Measurements from ENCODE around the gene SMC5.

The SMC5 gene

GRCh38 chr9:70258692-70259511 lies at the start of gene SMC5:
Gene SMC5 (plus strand): TSS chr9:70258978. CDS start chr9:70259079, 101 bp downstream.
- no peaks in the 10 kb centered on the region for H3K9me3 ChIP-seq (ENCODE audit: insufficient read depth, low read length)
- TF ChIP-seq ZNF274 (IDR thresholded peaks at IDR 0.05; ENCODE audit: low read depth, low read length), result no peak
- TF ChIP-seq SUZ12 (IDR thresholded peaks at IDR 0.05; ENCODE audit: extremely low read depth, insufficient read depth, insufficient read length), result no peak
- no peak for TF ChIP-seq YY1 (IDR thresholded peaks at IDR 0.05; ENCODE audit: insufficient read depth, insufficient read length)
- peak within 1 kb of the TSS; percentile 89 for H3K4me3 ChIP-seq (ENCODE audit: insufficient read length, low read depth)
- peaks cover 38% of the 10 kb centered on the region for H3K36me3 ChIP-seq (ENCODE audit: insufficient read depth, insufficient read length, low read length)
- peak; percentile 77 for DNase-seq (ENCODE audit: low read depth, low spot score)
- peak within 1 kb of the TSS; percentile 92 for H3K9ac ChIP-seq (ENCODE audit: insufficient read length, low read depth)
- no peaks in the 10 kb centered on the region for H3K4me1 ChIP-seq (ENCODE audit: insufficient read depth, insufficient read length)
- no peaks in the 10 kb centered on the region for H3K27me3 ChIP-seq (ENCODE audit: insufficient read depth, insufficient read length)

DNA sequence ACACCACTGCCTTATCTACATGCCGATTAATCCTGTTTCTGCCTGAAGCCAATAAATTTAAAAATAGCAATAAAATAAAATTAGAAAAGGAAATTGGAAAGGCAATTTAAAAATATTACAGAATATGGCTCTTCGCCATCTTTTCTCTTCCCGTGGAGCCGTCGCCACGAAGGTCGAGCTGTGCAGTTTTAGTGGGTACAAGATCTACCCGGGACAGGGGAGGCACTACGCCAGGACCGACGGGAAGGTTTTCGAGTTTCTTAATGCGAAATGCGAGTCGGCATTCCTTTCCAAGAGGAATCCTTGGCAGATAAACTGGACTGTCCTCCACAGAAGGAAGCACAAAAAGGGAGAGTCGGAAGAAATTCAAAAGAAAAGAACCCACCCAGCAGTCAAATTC lies 41.7 kb upstream of the SMC5 start:
- Histone ChIP-seq H3K4me1 (ENCODE audit: insufficient read depth, insufficient read length) (no peaks in the 10 kb centered on the region), H3K4me3 (ENCODE audit: insufficient read length, low read depth) (no peak overlapping the region), H3K36me3 (ENCODE audit: insufficient read depth, insufficient read length, low read length) (no peaks in the 10 kb centered on the region), H3K9me3 (ENCODE audit: insufficient read depth, low read length) (peaks cover 22% of the 10 kb centered on the region), H3K9ac (ENCODE audit: insufficient read length, low read depth) (no peak overlapping the region), H3K27me3 (ENCODE audit: insufficient read depth, insufficient read length) (no peaks in the 10 kb centered on the region)
- DNase-seq (ENCODE audit: low read depth, low spot score), result no peak
- TF ChIP-seq SUZ12 (IDR thresholded peaks at IDR 0.05; ENCODE audit: extremely low read depth, insufficient read depth, insufficient read length) (no peak), YY1 (IDR thresholded peaks at IDR 0.05; ENCODE audit: insufficient read depth, insufficient read length) (no peak), ZNF274 (IDR thresholded peaks at IDR 0.05; ENCODE audit: low read depth, low read length) (no peak)

- Histone ChIP-seq H3K9me3 (ENCODE audit: insufficient read depth, low read length) (peaks cover 5% of the 10 kb centered on the region; the same call in 1 of the 2 replicates), H3K27me3 (ENCODE audit: insufficient read depth, insufficient read length) (no peaks in the 10 kb centered on the region), H3K36me3 (ENCODE audit: insufficient read depth, insufficient read length, low read length) (no peaks in the 10 kb centered on the region), H3K4me1 (ENCODE audit: insufficient read depth, insufficient read length) (no peaks in the 10 kb centered on the region), H3K9ac (ENCODE audit: insufficient read length, low read depth) (no peak overlapping the region), H3K4me3 (ENCODE audit: insufficient read length, low read depth) (no peak overlapping the region)
- DNase-seq (ENCODE audit: low read depth, low spot score), result no peak
- TF ChIP-seq YY1 (IDR thresholded peaks at IDR 0.05; ENCODE audit: insufficient read depth, insufficient read length), result no peak
- no peak for TF ChIP-seq SUZ12 (IDR thresholded peaks at IDR 0.05; ENCODE audit: extremely low read depth, insufficient read depth, insufficient read length)
- no peak for TF ChIP-seq ZNF274 (IDR thresholded peaks at IDR 0.05; ENCODE audit: low read depth, low read length)
Observed at GRCh38 chr9:70218767-70219166, 40.0 kb upstream of the SMC5 start.

GRCh38 chr9:70220216-70220615 lies 38.6 kb upstream of the SMC5 start:
- Histone ChIP-seq H3K27me3 (ENCODE audit: insufficient read depth, insufficient read length) (no peaks in the 10 kb centered on the region), H3K9me3 (ENCODE audit: insufficient read depth, low read length) (peaks cover 4% of the 10 kb centered on the region; the same call in 1 of the 2 replicates), H3K9ac (ENCODE audit: insufficient read length, low read depth) (no peak overlapping the region), H3K4me1 (ENCODE audit: insufficient read depth, insufficient read length) (no peaks in the 10 kb centered on the region), H3K36me3 (ENCODE audit: insufficient read depth, insufficient read length, low read length) (no peaks in the 10 kb centered on the region), H3K4me3 (ENCODE audit: insufficient read length, low read depth) (no peak overlapping the region)
- DNase-seq (ENCODE audit: low read depth, low spot score), result no peak
- no peak for TF ChIP-seq ZNF274 (IDR thresholded peaks at IDR 0.05; ENCODE audit: low read depth, low read length)
- TF ChIP-seq SUZ12 (IDR thresholded peaks at IDR 0.05; ENCODE audit: extremely low read depth, insufficient read depth, insufficient read length), result no peak

GRCh38 chr9:70222354-70222753 lies 36.4 kb upstream of the SMC5 start:
- Histone ChIP-seq H3K36me3 (ENCODE audit: insufficient read depth, insufficient read length, low read length) (no peaks in the 10 kb centered on the region), H3K4me3 (ENCODE audit: insufficient read length, low read depth) (no peak overlapping the region), H3K27me3 (ENCODE audit: insufficient read depth, insufficient read length) (no peaks in the 10 kb centered on the region), H3K9ac (ENCODE audit: insufficient read length, low read depth) (no peak overlapping the region), H3K4me1 (ENCODE audit: insufficient read depth, insufficient read length) (no peaks in the 10 kb centered on the region), H3K9me3 (ENCODE audit: insufficient read depth, low read length) (no peaks in the 10 kb centered on the region)
- no peak for DNase-seq (ENCODE audit: low read depth, low spot score)
- TF ChIP-seq SUZ12 (IDR thresholded peaks at IDR 0.05; ENCODE audit: extremely low read depth, insufficient read depth, insufficient read length) (no peak), ZNF274 (IDR thresholded peaks at IDR 0.05; ENCODE audit: low read depth, low read length) (no peak), YY1 (IDR thresholded peaks at IDR 0.05; ENCODE audit: insufficient read depth, insufficient read length) (no peak)

DNA sequence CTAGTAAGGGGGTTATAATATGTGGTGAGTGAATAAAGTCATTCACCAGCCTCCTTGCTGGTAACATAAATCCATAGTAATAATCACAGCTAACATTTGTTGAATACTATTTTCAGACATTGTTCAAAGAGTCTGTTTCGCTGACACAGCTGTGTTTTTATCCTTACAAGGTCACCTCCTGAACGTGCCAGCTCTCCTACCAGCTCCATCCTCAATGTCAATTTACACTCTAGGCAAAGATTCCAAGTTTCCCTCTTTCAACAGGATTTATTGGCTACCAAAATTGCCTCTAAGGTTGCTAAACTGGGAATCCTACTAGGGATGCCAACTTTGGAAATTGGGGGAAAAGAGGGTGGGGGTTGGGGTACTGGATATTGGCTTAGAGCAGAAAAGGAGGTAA lies 30.7 kb upstream of the SMC5 start:
- Histone ChIP-seq H3K4me3 (ENCODE audit: insufficient read length, low read depth) (no peak overlapping the region), H3K4me1 (ENCODE audit: insufficient read depth, insufficient read length) (no peaks in the 10 kb centered on the region), H3K27me3 (ENCODE audit: insufficient read depth, insufficient read length) (no peaks in the 10 kb centered on the region), H3K9ac (ENCODE audit: insufficient read length, low read depth) (no peak overlapping the region), H3K9me3 (ENCODE audit: insufficient read depth, low read length) (no peaks in the 10 kb centered on the region), H3K36me3 (ENCODE audit: insufficient read depth, insufficient read length, low read length) (no peaks in the 10 kb centered on the region)
- no peak for DNase-seq (ENCODE audit: low read depth, low spot score)
- TF ChIP-seq ZNF274 (IDR thresholded peaks at IDR 0.05; ENCODE audit: low read depth, low read length), result no peak
- no peak for TF ChIP-seq YY1 (IDR thresholded peaks at IDR 0.05; ENCODE audit: insufficient read depth, insufficient read length)
- TF ChIP-seq SUZ12 (IDR thresholded peaks at IDR 0.05; ENCODE audit: extremely low read depth, insufficient read depth, insufficient read length), result no peak

DNA sequence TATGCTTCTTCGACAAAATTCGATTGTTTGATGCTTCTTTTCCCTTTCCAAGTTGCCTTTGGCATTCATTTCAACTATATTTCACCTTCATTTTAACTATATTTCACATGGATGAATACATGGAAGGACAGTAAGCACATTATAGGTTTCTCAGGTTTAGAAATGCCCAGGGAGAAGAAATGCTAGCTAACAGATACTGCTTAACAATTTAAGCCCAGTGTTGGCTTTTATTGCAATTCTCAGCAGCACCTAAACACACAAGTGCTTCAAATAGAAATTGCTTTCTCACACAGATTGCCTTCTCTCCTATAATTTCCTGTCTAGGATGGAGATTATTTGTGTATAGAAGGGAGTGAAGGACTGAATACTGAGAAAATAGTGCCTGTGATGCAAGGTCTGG lies 30.2 kb upstream of the SMC5 start:
- H3K9ac ChIP-seq (ENCODE audit: insufficient read length, low read depth), result no peak overlapping the region
- no peaks in the 10 kb centered on the region for H3K36me3 ChIP-seq (ENCODE audit: insufficient read depth, insufficient read length, low read length)
- H3K9me3 ChIP-seq (ENCODE audit: insufficient read depth, low read length), result no peaks in the 10 kb centered on the region
- no peak overlapping the region for H3K4me3 ChIP-seq (ENCODE audit: insufficient read length, low read depth)
- no peaks in the 10 kb centered on the region for H3K27me3 ChIP-seq (ENCODE audit: insufficient read depth, insufficient read length)
- H3K4me1 ChIP-seq (ENCODE audit: insufficient read depth, insufficient read length), result no peaks in the 10 kb centered on the region
- no peak for DNase-seq (ENCODE audit: low read depth, low spot score)
- TF ChIP-seq ZNF274 (IDR thresholded peaks at IDR 0.05; ENCODE audit: low read depth, low read length), result no peak
- TF ChIP-seq SUZ12 (IDR thresholded peaks at IDR 0.05; ENCODE audit: extremely low read depth, insufficient read depth, insufficient read length), result no peak
- TF ChIP-seq YY1 (IDR thresholded peaks at IDR 0.05; ENCODE audit: insufficient read depth, insufficient read length), result no peak
